GM12892 (cell line): Measurements from ENCODE around the gene PSMG1.

Experiments
- POLR2A ChIP-seq: IDR thresholded peaks from 2 replicates; pipeline ENCODE4 v1.6.1; 2011; ENCODE audit warnings: low read depth, low read length, control low read depth
- POLR2AphosphoS5 ChIP-seq: IDR thresholded peaks from 2 replicates; pipeline ENCODE4 v1.6.1; 2011; ENCODE audit warnings: low read depth, low read length, control low read depth
- TAF1 ChIP-seq: IDR thresholded peaks from 2 replicates; pipeline ENCODE4 v1.6.1; 2011; ENCODE audit warnings: low read depth, mild to moderate bottlenecking, control low read depth, low read length, borderline replicate concordance

- TF ChIP-seq POLR2A, result no peak
- no peak for TF ChIP-seq TAF1
- TF ChIP-seq POLR2AphosphoS5, result no peak
These were observed 39.1 kb downstream of the PSMG1 start for GRCh38 chr21:39144191-39144590.
